MCF 10A (cell line): ENCODE data around the gene TEDC2. TPM values are rescaled to one million over a fixed set of nuclear protein-coding genes. Genes with fewer than 3 reads are reported as not detected.

Experiments
- BruUV-seq: library from RNA; stranded (reverse); fragments of 400-500 nt; replicated peaks from 2 replicates; lab custom pipeline; 2021; lab: Mats Ljungman, UMichigan
- CTCF ChIA-PET: fragments of 300-600 bp; sonication (Branson Sonifier 250); formaldehyde crosslinking; extraction: SDS; loops from one replicate; lab custom pipeline; 2021; ENCODE audit warnings: antibody characterized with exemption, inconsistent platforms; lab: Yijun Ruan, JAX
- POLR2A ChIA-PET: fragments of 300-600, 350-650 bp; sonication (Branson Sonifier 250); formaldehyde crosslinking; extraction: SDS; loops from one replicate; lab custom pipeline; 2020; ENCODE audit warnings: antibody characterized with exemption, inconsistent platforms; lab: Yijun Ruan, JAX
- DNase-seq: peaks from one replicate; pipeline ENCODE4 v3.0.0-alpha.2; 2018; ENCODE audit not compliant: unreplicated experiment
- H3K27ac Mint-ChIP-seq: one replicate; pipeline ENCODE4 v1.8.0; 2022; ENCODE audit warnings: mild to moderate bottlenecking, low read depth, mixed read lengths; ENCODE audit not compliant: unreplicated experiment
- H3K27me3 Mint-ChIP-seq: one replicate; pipeline ENCODE4 v1.8.0; 2022; ENCODE audit warnings: mixed read lengths; ENCODE audit not compliant: insufficient read depth, unreplicated experiment
- H3K36me3 Mint-ChIP-seq: one replicate; pipeline ENCODE4 v1.8.0; 2022; ENCODE audit warnings: mild to moderate bottlenecking, moderate library complexity, mixed read lengths; ENCODE audit not compliant: insufficient read depth, unreplicated experiment
- H3K4me1 Mint-ChIP-seq: one replicate; pipeline ENCODE4 v1.8.0; 2022; ENCODE audit warnings: mixed read lengths; ENCODE audit not compliant: insufficient read depth, unreplicated experiment
- H3K4me3 Mint-ChIP-seq: one replicate; pipeline ENCODE4 v1.8.0; 2022; ENCODE audit warnings: mild to moderate bottlenecking, moderate library complexity, mixed read lengths; ENCODE audit not compliant: unreplicated experiment
- H3K9me3 Mint-ChIP-seq: one replicate; pipeline ENCODE4 v1.8.0; 2022; ENCODE audit warnings: mixed read lengths; ENCODE audit not compliant: unreplicated experiment
- CTCF ChIP-seq: fragments of 200-600 bp; IDR thresholded peaks from one replicate; pipeline ENCODE4 v1.8.0; 2022; ENCODE audit warnings: antibody characterized with exemption, mild to moderate bottlenecking; ENCODE audit not compliant: unreplicated experiment
- intact Hi-C: fragments of 100-400 bp; cut with micrococcal nuclease; formaldehyde crosslinking; loops from 2 replicates; pipeline ENCODE4 v1.14.1; 2022
- total RNA-seq: library from RNA; stranded (reverse); gene quantifications from 2 replicates; pipeline ENCODE4 v1.2.3, GENCODE V29; 2022

TEDC2 gene
- total RNA-seq, 1 experiment from 2014 or later: 6.9 TPM

- H3K36me3 Mint-ChIP-seq: peaks cover 10% of the 10 kb centered on the region
- no peaks in the 10 kb centered on the region for H3K27me3 Mint-ChIP-seq
- intact Hi-C loops: no loop called here
- no peaks in the 10 kb centered on the region for H3K9me3 Mint-ChIP-seq
- no peak overlapping the region for H3K4me3 Mint-ChIP-seq
- no peak for DNase-seq
- POLR2A ChIA-PET: no interaction called here
- no peak overlapping the region for H3K27ac Mint-ChIP-seq
- no peak for TF ChIP-seq CTCF
- CTCF ChIA-PET: interaction anchor here (0.9 to 2.0 kb wide), 2 partner anchors 20 to 286 kb away, joined by 3 to 11 read pairs; no protein-coding TSS in a partner anchor
- no TSS peak for BruUV-seq
- peaks cover 12% of the 10 kb centered on the region for H3K4me1 Mint-ChIP-seq
These were observed 21.0 kb downstream of the TEDC2 start for GRCh38 chr16:2480948-2481347.

- no peak for DNase-seq
- Mint-ChIP-seq H3K36me3 (peaks cover 10% of the 10 kb centered on the region), H3K27ac (no peak overlapping the region), H3K9me3 (no peaks in the 10 kb centered on the region), H3K4me1 (peaks cover 12% of the 10 kb centered on the region), H3K27me3 (no peaks in the 10 kb centered on the region), H3K4me3 (no peak overlapping the region)
- CTCF ChIA-PET: interaction anchor here (0.6 to 2.0 kb wide), 3 partner anchors 19 to 287 kb away, joined by 3 to 11 read pairs (median 3); no protein-coding TSS in a partner anchor
- intact Hi-C loops: no loop called here
- TF ChIP-seq CTCF: no peak
- no TSS peak for BruUV-seq
- POLR2A ChIA-PET: no interaction called here
These were observed 21.8 kb downstream of the TEDC2 start for GRCh38 chr16:2481676-2482075.

GRCh38 chr16:2482249-2482648 lies 22.3 kb downstream of the TEDC2 start:
- DNase-seq: no peak
- no peak for TF ChIP-seq CTCF
- H3K9me3 Mint-ChIP-seq: no peaks in the 10 kb centered on the region
- peaks cover 14% of the 10 kb centered on the region for H3K4me1 Mint-ChIP-seq
- CTCF ChIA-PET: interaction anchor here (0.7 to 2.0 kb wide), 2 partner anchors 17 to 19 kb away, joined by 3 to 11 read pairs; no protein-coding TSS in a partner anchor
- POLR2A ChIA-PET: interaction anchor here (0.5 kb wide), 1 partner anchor 510 kb away, joined by 5 read pairs; the partner anchor contains the start of gene TBL3
- peaks cover 10% of the 10 kb centered on the region for H3K36me3 Mint-ChIP-seq
- intact Hi-C loops: no loop called here
- BruUV-seq: no TSS peak
- no peak overlapping the region for H3K4me3 Mint-ChIP-seq
- no peaks in the 10 kb centered on the region for H3K27me3 Mint-ChIP-seq
- H3K27ac Mint-ChIP-seq: no peak overlapping the region

GRCh38 chr16:2482708-2483534 lies 23.0 kb downstream of the TEDC2 start:
- Mint-ChIP-seq H3K27me3 (no peaks in the 10 kb centered on the region), H3K27ac (no peak overlapping the region), H3K36me3 (peaks cover 9% of the 10 kb centered on the region), H3K4me3 (no peak overlapping the region), H3K4me1 (peaks cover 10% of the 10 kb centered on the region), H3K9me3 (no peaks in the 10 kb centered on the region)
- ChIA-PET POLR2A (interaction anchor here (0.5 to 1.1 kb wide), 2 partner anchors 38 to 511 kb away, joined by 3 to 5 read pairs; partner anchors contain the start of gene TBL3), CTCF (interaction anchor here (0.6 to 2.0 kb wide), 4 partner anchors 18 to 290 kb away, joined by 3 to 11 read pairs (median 4); no protein-coding TSS in a partner anchor)
- intact Hi-C loops: no loop called here
- DNase-seq: no peak
- no TSS peak for BruUV-seq
- TF ChIP-seq CTCF: no peak
